Measurements from ENCODE around the gene KCND2. TPM values are rescaled to one million over a fixed set of nuclear protein-coding genes. Genes with fewer than 3 reads are reported as not detected.

The KCND2 gene
- total RNA-seq, 2 donors from 2014 or later = 0.11 to 0.12 TPM

DNA sequence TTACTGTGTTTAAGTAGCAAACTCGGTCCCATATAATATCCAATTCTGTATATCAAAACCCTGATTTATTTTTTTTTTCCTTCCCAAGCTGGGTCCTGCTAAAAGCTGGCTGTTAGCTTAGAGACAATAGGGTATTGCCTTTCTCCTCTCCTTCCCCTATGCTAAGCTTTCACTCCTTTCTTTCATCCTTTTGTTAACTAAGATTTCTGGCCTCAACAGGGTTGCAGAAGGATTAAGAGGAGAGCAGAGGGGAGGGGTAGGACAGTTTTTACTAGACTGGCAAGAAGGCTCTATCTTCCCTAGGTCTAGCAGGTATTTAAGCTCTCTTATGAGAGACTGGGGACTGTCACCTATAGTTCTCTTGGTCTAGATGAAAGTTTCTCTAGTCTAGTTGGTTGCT is 229.2 kb downstream of the KCND2 start:
- Histone ChIP-seq H3K27ac (no peak overlapping the region), H3K27me3 (no peaks in the 10 kb centered on the region), H3K4me1 (no peaks in the 10 kb centered on the region), H3K36me3 (no peaks in the 10 kb centered on the region), H3K4me3 (no peak overlapping the region), H3K9me3 (no peaks in the 10 kb centered on the region)
- DNase-seq (ENCODE audit: low spot score) = no peak
- no peak for TF ChIP-seq CTCF (IDR thresholded peaks at IDR 0.05)

GRCh38 chr7:120502825-120503224 is 229.8 kb downstream of the KCND2 start:
- no peak overlapping the region for H3K27ac ChIP-seq
- no peaks in the 10 kb centered on the region for H3K27me3 ChIP-seq
- no peak for TF ChIP-seq CTCF (IDR thresholded peaks at IDR 0.05)
- no peak overlapping the region for H3K4me3 ChIP-seq
- H3K36me3 ChIP-seq = no peaks in the 10 kb centered on the region
- H3K4me1 ChIP-seq = no peaks in the 10 kb centered on the region
- no peak for DNase-seq (ENCODE audit: low spot score)
- no peaks in the 10 kb centered on the region for H3K9me3 ChIP-seq

- Histone ChIP-seq H3K36me3 (no peaks in the 10 kb centered on the region), H3K27me3 (no peaks in the 10 kb centered on the region), H3K27ac (no peak overlapping the region), H3K4me1 (no peaks in the 10 kb centered on the region), H3K4me3 (no peak overlapping the region), H3K9me3 (no peaks in the 10 kb centered on the region)
- no peak for TF ChIP-seq CTCF (IDR thresholded peaks at IDR 0.05)
- no peak for DNase-seq (ENCODE audit: low spot score)
These were observed 231.4 kb downstream of the KCND2 start for GRCh38 chr7:120504386-120504785.

DNA sequence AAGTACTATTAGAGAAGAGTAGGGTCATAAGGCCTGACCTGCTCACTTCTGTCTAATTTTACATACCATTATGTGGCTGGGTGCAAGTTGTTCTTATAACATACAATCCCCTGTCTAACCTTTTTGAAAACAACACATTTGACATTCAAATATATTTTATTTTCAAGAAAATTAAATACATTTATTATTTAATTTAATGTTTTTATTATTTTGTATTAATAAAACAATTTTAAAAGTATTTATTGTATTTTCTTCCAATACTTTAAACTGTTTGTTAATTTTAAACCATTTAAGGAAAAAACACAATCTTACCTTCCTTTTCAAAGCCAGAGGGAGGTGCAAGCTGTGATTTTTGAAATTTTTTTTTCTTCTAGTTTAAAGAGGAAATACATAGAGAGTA is 232.8 kb downstream of the KCND2 start:
- no peaks in the 10 kb centered on the region for H3K4me1 ChIP-seq
- no peak overlapping the region for H3K27ac ChIP-seq
- DNase-seq (ENCODE audit: low spot score) = no peak
- H3K4me3 ChIP-seq = no peak overlapping the region
- TF ChIP-seq CTCF (IDR thresholded peaks at IDR 0.05) = no peak
- no peaks in the 10 kb centered on the region for H3K27me3 ChIP-seq
- H3K36me3 ChIP-seq = no peaks in the 10 kb centered on the region
- H3K9me3 ChIP-seq = no peaks in the 10 kb centered on the region

- no peaks in the 10 kb centered on the region for H3K9me3 ChIP-seq
- DNase-seq (ENCODE audit: low spot score) = no peak
- no peak for TF ChIP-seq CTCF (IDR thresholded peaks at IDR 0.05)
- no peak overlapping the region for H3K4me3 ChIP-seq
- H3K27ac ChIP-seq = no peak overlapping the region
- H3K36me3 ChIP-seq = no peaks in the 10 kb centered on the region
- no peaks in the 10 kb centered on the region for H3K4me1 ChIP-seq
- no peaks in the 10 kb centered on the region for H3K27me3 ChIP-seq
These were observed 239.7 kb downstream of the KCND2 start for GRCh38 chr7:120512701-120513100.

GRCh38 chr7:120519224-120519623 is 246.2 kb downstream of the KCND2 start:
- no peaks in the 10 kb centered on the region for H3K27me3 ChIP-seq
- TF ChIP-seq CTCF (IDR thresholded peaks at IDR 0.05) = no peak
- no peak for DNase-seq (ENCODE audit: low spot score)
- no peaks in the 10 kb centered on the region for H3K4me1 ChIP-seq
- no peak overlapping the region for H3K27ac ChIP-seq
- no peaks in the 10 kb centered on the region for H3K36me3 ChIP-seq
- no peaks in the 10 kb centered on the region for H3K9me3 ChIP-seq
- H3K4me3 ChIP-seq = no peak overlapping the region

All from right atrium auricular region (tissue), 2 donors.